ENCODE data around the gene PSG7.
"Not testable (repeated sequence)": the region's sequence is repeated elsewhere in the genome, so short reads cannot be mapped to it uniquely, and the experiment has no call there.

Gene PSG7

GRCh38 chr19:42937107-42937506, at the start of gene PSG7:
TSS of gene PSG7 (minus strand) at chr19:42937207. CDS start at chr19:42937076, 131 bp downstream.
- DNase-seq = not testable (repeated sequence)

- DNase-seq = no peak
Measured at GRCh38 chr19:42985588-42985987, 48.6 kb upstream of the PSG7 start.

GRCh38 chr19:42982111-42982510, 45.1 kb upstream of the PSG7 start:
- not testable (repeated sequence) for DNase-seq

- DNase-seq = not testable (repeated sequence)
Measured at GRCh38 chr19:42971451-42971850, 34.4 kb upstream of the PSG7 start.

GRCh38 chr19:42965176-42965575, 28.2 kb upstream of the PSG7 start:
- DNase-seq = no peak

- no peak for DNase-seq
Measured at GRCh38 chr19:42961119-42961518, 24.1 kb upstream of the PSG7 start.

- not testable (repeated sequence) for DNase-seq
Measured at GRCh38 chr19:42952126-42952525, 15.1 kb upstream of the PSG7 start.

GRCh38 chr19:42951476-42951875, 14.5 kb upstream of the PSG7 start:
- DNase-seq = not testable (repeated sequence)

- DNase-seq = no peak
Measured at GRCh38 chr19:42942187-42942789, 5.3 kb upstream of the PSG7 start.

GRCh38 chr19:42934726-42935125, 2.3 kb downstream of the PSG7 start:
- DNase-seq = not testable (repeated sequence)

- DNase-seq = not testable (repeated sequence)
Measured at GRCh38 chr19:42934183-42934582, 2.8 kb downstream of the PSG7 start.

GRCh38 chr19:42933412-42933811, 3.6 kb downstream of the PSG7 start:
- DNase-seq = not testable (repeated sequence)

- DNase-seq = not testable (repeated sequence)
Measured at GRCh38 chr19:42932485-42933101, 4.4 kb downstream of the PSG7 start.

GRCh38 chr19:42930214-42930613, 6.8 kb downstream of the PSG7 start:
- peak in 1 of 56 donors; percentile 4 for DNase-seq

- DNase-seq = no peak
Measured at GRCh38 chr19:42928896-42929295, 8.1 kb downstream of the PSG7 start.

- no peak for DNase-seq
Measured at GRCh38 chr19:42926781-42927180, 10.2 kb downstream of the PSG7 start.

GRCh38 chr19:42923106-42923505, 13.9 kb downstream of the PSG7 start:
- peak in 8 of 56 donors; percentile 1 to 25 (median 6) for DNase-seq

GRCh38 chr19:42920971-42921370, 16.0 kb downstream of the PSG7 start:
- not testable (repeated sequence) for DNase-seq

GRCh38 chr19:42919757-42920079, 17.3 kb downstream of the PSG7 start:
- no peak for DNase-seq

GRCh38 chr19:42919070-42919756, 17.8 kb downstream of the PSG7 start:
- not testable (repeated sequence) for DNase-seq

GRCh38 chr19:42918377-42919069, 18.5 kb downstream of the PSG7 start:
- not testable (repeated sequence) for DNase-seq

GRCh38 chr19:42917634-42918033, 19.4 kb downstream of the PSG7 start, which contains the start of gene PSG6:
TSS of gene PSG6 (minus strand) at chr19:42917894. CDS start at chr19:42917792, 102 bp downstream.
- not testable (repeated sequence) for DNase-seq
